OCI-LY3 (cell line): ENCODE measurements around the gene PDCD2L.

Experiments
- CTCF ChIP-seq: fragments of 200-600, 300-600 bp; sonication (generic); IDR thresholded peaks from 2 replicates; pipeline ENCODE4 v1.5.1; 2014; ENCODE audit warnings: antibody characterized with exemption, low read length, low read depth
- EZH2phosphoT487 ChIP-seq: fragments of 200-600 bp; shearing (Covaris generic); IDR thresholded peaks from 2 replicates; pipeline ENCODE4 v1.6.1; 2018; ENCODE audit warnings: antibody characterized with exemption, mixed run types, low read depth

GRCh38 chr19:34454685-34455084, 50.5 kb downstream of the PDCD2L start:
- no peak for TF ChIP-seq CTCF
- no peak for TF ChIP-seq EZH2phosphoT487
